Stomach (tissue), 9 donors: Measurements from ENCODE around the gene LRP1. TPM values are rescaled to one million over a fixed set of nuclear protein-coding genes. Genes with fewer than 3 reads are reported as not detected.

Source experiments
- DNase-seq, 2 donors: peaks; one replicate each; pipeline versions ENCODE4 v3.0.0 to v3.0.0-alpha.2; 2013 to 2019
- H3K27ac ChIP-seq, 5 donors: fragments of 200-600 bp in 4 of 5; sonication (generic) in 4 of 5; one replicate each; pipeline ENCODE4 v1.5.1; 2013 to 2019; ENCODE audit warnings: mild to moderate bottlenecking in 1 of 5, moderate library complexity in 1 of 5
- H3K27me3 ChIP-seq, 3 donors: fragments of 200-600 bp; sonication (generic); one replicate each; pipeline ENCODE4 v1.5.1; 2017 to 2019; ENCODE audit warnings: mixed run types in 1 of 3
- H3K36me3 ChIP-seq, 4 donors: fragments of 200-600 bp; sonication (generic); 1 replicate in 3 of 4; 2 replicates in 1 of 4; pipeline ENCODE4 v1.5.1; 2016 to 2019
- H3K4me1 ChIP-seq, 4 donors: fragments of 200-600 bp; sonication (generic); one replicate each; pipeline ENCODE4 v1.5.1; 2016 to 2019
- H3K4me3 ChIP-seq, 4 donors: fragments of 200-600 bp; sonication (generic) in 3 of 4; one replicate each; pipeline ENCODE4 v1.5.1; 2016 to 2019; ENCODE audit warnings: mild to moderate bottlenecking in 1 of 4
- H3K9me3 ChIP-seq, 4 donors: fragments of 200-600 bp; sonication (generic); one replicate each; pipeline ENCODE4 v1.5.1; 2016 to 2019
- CTCF ChIP-seq, 7 experiments: fragments of 450-650 bp in 4 of 7; fragments of 200-600 bp in 3 of 7; sonication (generic) in 3 of 7; IDR thresholded peaks; one replicate each; pipeline ENCODE4 v1.5.1; 2016 to 2019; ENCODE audit warnings: antibody characterized with exemption in 7 of 7, control low read depth in 2 of 7, mild to moderate bottlenecking in 1 of 7
- EP300 ChIP-seq: sonication (generic); formaldehyde crosslinking; IDR thresholded peaks from one replicate; pipeline ENCODE4 v1.6.1; 2017; ENCODE audit warnings: antibody characterized with exemption
- POLR2A ChIP-seq, 4 donors: fragments of 450-650 bp; IDR thresholded peaks; one replicate each; pipeline ENCODE4 v1.6.1; 2016; ENCODE audit warnings: antibody characterized with exemption in 4 of 4, control low read depth in 2 of 4, mild to moderate bottlenecking in 1 of 4, moderate library complexity in 1 of 4
- POLR2AphosphoS5 ChIP-seq, 3 donors: sonication (generic); formaldehyde crosslinking; IDR thresholded peaks; one replicate each; pipeline ENCODE4 v1.6.1; 2016; ENCODE audit warnings: antibody characterized with exemption in 3 of 3
- WGBS, 5 donors: extraction: QIAGEN DNeasy Blood & Tissue Kit in 3 of 5; methylation state at CpG; one replicate each; pipeline versions ENCODE4 v1.1.5 to v1.1.7; 2013 to 2018; 5-methylcytosine and 5-hydroxymethylcytosine counted together
- intact Hi-C: fragments of 100-400 bp; cut with DNase I; formaldehyde crosslinking; loops from one replicate; pipeline ENCODE4 v1.15.1; 2023; ENCODE audit warnings: low total_unique reads
- polyA plus RNA-seq, 3 donors: library from polyadenylated mRNA; stranded (reverse); fragments of 200-250 nt; gene quantifications; one replicate each; pipeline ENCODE4 v1.2.3, GENCODE V29; 2013
- total RNA-seq, 5 donors: library from RNA; depleted of rRNA; stranded (reverse); fragments of >200 nt; gene quantifications; one replicate each; pipeline versions ENCODE4 v1.1.0 to v1.2.3, GENCODE V29; 2014 to 2016
- donor health status: healthy with polysubstance abuse.
- donor health status: Bipolar disorder and iron deficiency.
- donor health status: healthy.

LRP1 gene
- total and polyA plus RNA-seq, 8 donors: 13.5 to 510 (median 100) TPM

DNA sequence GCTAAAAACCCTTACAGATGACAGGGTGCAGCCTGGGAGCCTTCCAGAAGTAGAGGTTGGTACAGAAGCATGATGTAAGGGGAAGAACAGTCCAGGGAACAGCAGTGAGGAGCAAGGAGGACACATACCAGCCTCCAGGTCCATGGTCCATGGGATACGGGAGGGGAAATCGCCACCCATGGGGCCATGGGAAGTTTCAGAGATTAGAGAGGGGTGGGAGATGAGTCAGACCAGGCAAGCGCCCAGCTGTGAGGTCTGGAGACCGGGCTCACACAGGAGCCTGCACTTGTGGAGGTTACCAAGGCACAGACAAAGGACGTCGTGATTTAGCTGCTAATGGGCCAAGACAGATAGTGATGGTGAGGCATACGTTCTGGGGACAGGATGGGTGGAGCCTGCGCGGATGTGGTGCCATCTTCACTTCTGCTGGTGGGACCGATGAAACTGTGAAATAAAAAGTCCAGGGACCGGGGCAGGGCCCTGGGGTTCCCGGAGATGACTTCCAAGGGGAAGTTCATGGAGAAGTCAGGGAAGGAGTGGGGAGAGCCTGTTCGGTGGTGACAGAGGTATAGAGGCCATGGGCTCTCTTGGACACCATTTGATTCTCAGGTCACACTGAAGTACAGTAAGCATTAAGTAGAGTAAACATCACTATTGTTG lies 36.8 kb downstream of the LRP1 start:
- Histone ChIP-seq H3K4me3 (no peak overlapping the region), H3K4me1 (no peaks in the 10 kb centered on the region), H3K27ac (no peak overlapping the region), H3K27me3 (no peaks in the 10 kb centered on the region), H3K9me3 (no peaks in the 10 kb centered on the region), H3K36me3 (peaks cover 68 to 100% (median 98%) of the 10 kb centered on the region in 4 donors)
- intact Hi-C loops: no loop called here
- 81 to 87% (median 87%) methylated on average over 13 of the region's 13 CpGs for WGBS, 5 donors
- no peak for DNase-seq
- TF ChIP-seq POLR2A (IDR thresholded peaks at IDR 0.05): no peak
- no peak for TF ChIP-seq CTCF (IDR thresholded peaks at IDR 0.05)
- TF ChIP-seq POLR2AphosphoS5 (IDR thresholded peaks at IDR 0.05): no peak
- no peak for TF ChIP-seq EP300

DNA sequence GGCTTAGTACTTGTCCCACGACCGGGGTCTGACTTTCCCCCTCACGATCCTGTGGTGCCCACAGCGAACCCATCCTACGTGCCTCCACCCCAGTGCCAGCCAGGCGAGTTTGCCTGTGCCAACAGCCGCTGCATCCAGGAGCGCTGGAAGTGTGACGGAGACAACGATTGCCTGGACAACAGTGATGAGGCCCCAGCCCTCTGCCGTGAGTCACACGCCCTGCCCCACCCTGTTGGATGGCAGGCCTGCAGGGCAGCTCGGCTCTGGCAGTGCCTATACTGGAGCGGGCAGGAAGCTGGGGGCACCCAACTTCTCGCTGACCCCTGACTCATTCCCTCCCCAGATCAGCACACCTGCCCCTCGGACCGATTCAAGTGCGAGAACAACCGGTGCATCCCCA lies 37.5 kb downstream of the LRP1 start:
- no peak for TF ChIP-seq POLR2A (IDR thresholded peaks at IDR 0.05)
- TF ChIP-seq POLR2AphosphoS5 (IDR thresholded peaks at IDR 0.05): no peak
- TF ChIP-seq EP300: no peak
- TF ChIP-seq CTCF (IDR thresholded peaks at IDR 0.05): no peak
- Histone ChIP-seq H3K4me1 (no peaks in the 10 kb centered on the region), H3K36me3 (peaks cover 62 to 100% (median 98%) of the 10 kb centered on the region in 4 donors), H3K27ac (no peak overlapping the region), H3K9me3 (no peaks in the 10 kb centered on the region), H3K4me3 (no peak overlapping the region), H3K27me3 (no peaks in the 10 kb centered on the region)
- DNase-seq: no peak
- intact Hi-C loops: no loop called here
- 76 to 87% (median 85%) methylated on average over 7 to 19 of the region's 19 CpGs for WGBS, 5 donors

- intact Hi-C loops: no loop called here
- no peak for DNase-seq
- Histone ChIP-seq H3K4me3 (no peak overlapping the region), H3K27ac (no peak overlapping the region), H3K4me1 (no peaks in the 10 kb centered on the region), H3K36me3 (peaks cover 53 to 99% (median 92%) of the 10 kb centered on the region in 4 donors), H3K9me3 (no peaks in the 10 kb centered on the region), H3K27me3 (no peaks in the 10 kb centered on the region)
- no peak for TF ChIP-seq POLR2A (IDR thresholded peaks at IDR 0.05)
- no peak for TF ChIP-seq EP300
- TF ChIP-seq POLR2AphosphoS5 (IDR thresholded peaks at IDR 0.05): no peak
- TF ChIP-seq CTCF (IDR thresholded peaks at IDR 0.05): no peak
- WGBS, 5 donors: 68 to 85% (median 73%) methylated on average over 9 to 10 of the region's 10 CpGs
Observed at GRCh38 chr12:57166971-57167371, 38.7 kb downstream of the LRP1 start.

GRCh38 chr12:57168058-57168457 lies 39.8 kb downstream of the LRP1 start:
- Histone ChIP-seq H3K27ac (no peak overlapping the region), H3K27me3 (no peaks in the 10 kb centered on the region), H3K36me3 (peaks cover 44 to 99% (median 85%) of the 10 kb centered on the region in 4 donors), H3K4me3 (no peak overlapping the region), H3K9me3 (no peaks in the 10 kb centered on the region), H3K4me1 (no peaks in the 10 kb centered on the region)
- intact Hi-C loops: no loop called here
- TF ChIP-seq EP300 (no peak), POLR2A (IDR thresholded peaks at IDR 0.05) (no peak), POLR2AphosphoS5 (IDR thresholded peaks at IDR 0.05) (no peak), CTCF (IDR thresholded peaks at IDR 0.05) (no peak)
- no peak for DNase-seq
- WGBS, 5 donors: 79 to 86% (median 81%) methylated on average over 10 of the region's 10 CpGs
